HPDE6-E6E7 (cell line): Measurements from ENCODE around the gene INTS6.

Experiments used
- DNase-seq: peaks from one replicate; pipeline ENCODE4 v3.0.0; 2011; ENCODE audit warnings: missing footprints; ENCODE audit errors: extremely low spot score

The INTS6 gene

GRCh38 chr13:51405176-51405575 is 47.7 kb downstream of the INTS6 start:
- DNase-seq: no peak

GRCh38 chr13:51397262-51397941 is 55.4 kb downstream of the INTS6 start:
- DNase-seq: no peak

- DNase-seq: no peak
Measured at GRCh38 chr13:51396352-51396751, 56.5 kb downstream of the INTS6 start.

- DNase-seq: no peak
Measured at GRCh38 chr13:51394724-51395123, 58.1 kb downstream of the INTS6 start.

GRCh38 chr13:51385114-51385513 is 67.7 kb downstream of the INTS6 start:
- no peak for DNase-seq

GRCh38 chr13:51380269-51380668 is 72.6 kb downstream of the INTS6 start:
- peak; percentile 3 for DNase-seq

GRCh38 chr13:51373451-51373850 is 79.4 kb downstream of the INTS6 start:
- no peak for DNase-seq

GRCh38 chr13:51371768-51372399 is 81.0 kb downstream of the INTS6 start:
- no peak for DNase-seq

- DNase-seq: no peak
Measured at GRCh38 chr13:51370811-51371210, 82.0 kb downstream of the INTS6 start.

GRCh38 chr13:51370116-51370515 is 82.7 kb downstream of the INTS6 start:
- no peak for DNase-seq

GRCh38 chr13:51364404-51365008 is 88.3 kb downstream of the INTS6 start:
- no peak for DNase-seq

- no peak for DNase-seq
Measured at GRCh38 chr13:51363625-51364024, 89.2 kb downstream of the INTS6 start.

GRCh38 chr13:51361106-51361505 is 91.7 kb downstream of the INTS6 start:
- no peak for DNase-seq

GRCh38 chr13:51360489-51360888 is 92.3 kb downstream of the INTS6 start:
- DNase-seq: no peak

- DNase-seq: no peak
Measured at GRCh38 chr13:51359352-51359751, 93.5 kb downstream of the INTS6 start.

GRCh38 chr13:51357928-51358595 is 94.8 kb downstream of the INTS6 start:
- DNase-seq: no peak

GRCh38 chr13:51355217-51355616 is 97.6 kb downstream of the INTS6 start:
- no peak for DNase-seq

- no peak for DNase-seq
Measured at GRCh38 chr13:51349016-51349415, 103.8 kb downstream of the INTS6 start.

- no peak for DNase-seq
Measured at GRCh38 chr13:51348069-51348967, 104.5 kb downstream of the INTS6 start.

- no peak for DNase-seq
Measured at GRCh38 chr13:51347099-51347498, 105.7 kb downstream of the INTS6 start.

- no peak for DNase-seq
Measured at GRCh38 chr13:51346397-51346796, 106.4 kb downstream of the INTS6 start.

- no peak for DNase-seq
Measured at GRCh38 chr13:51343475-51343874, 109.4 kb downstream of the INTS6 start.
